Measurements from ENCODE around the gene TERT.

GRCh38 chr5:1242733-1243486 is 52.0 kb downstream of the TERT start:
- TF ChIP-seq CTCF (IDR thresholded peaks at IDR 0.05) (no peak), POLR2A (IDR thresholded peaks at IDR 0.05) (no peak)

Data from body of pancreas (tissue), 4 donors.